HG03280 (cell line): ENCODE data around the gene SLC26A6.

Experiments
- ATAC-seq: cut with Tn5 transposase; IDR thresholded peaks from one replicate; pipeline ENCODE4 v1.9.1; 2021; ENCODE audit warnings: mild to moderate bottlenecking, moderate library complexity; ENCODE audit not compliant: unreplicated experiment

SLC26A6 gene

GRCh38 chr3:48634661-48635221 lies 520 bp downstream of the SLC26A6 start:
- ATAC-seq, result peak; percentile 9

- ATAC-seq, result no peak
Measured at GRCh38 chr3:48633743-48634142, 1.5 kb downstream of the SLC26A6 start.

- ATAC-seq, result no peak
Measured at GRCh38 chr3:48633256-48633655, 2.0 kb downstream of the SLC26A6 start.

- no peak for ATAC-seq
Measured at GRCh38 chr3:48631516-48632448, 3.5 kb downstream of the SLC26A6 start.

GRCh38 chr3:48630833-48631232 lies 4.4 kb downstream of the SLC26A6 start:
- ATAC-seq, result no peak

DNA sequence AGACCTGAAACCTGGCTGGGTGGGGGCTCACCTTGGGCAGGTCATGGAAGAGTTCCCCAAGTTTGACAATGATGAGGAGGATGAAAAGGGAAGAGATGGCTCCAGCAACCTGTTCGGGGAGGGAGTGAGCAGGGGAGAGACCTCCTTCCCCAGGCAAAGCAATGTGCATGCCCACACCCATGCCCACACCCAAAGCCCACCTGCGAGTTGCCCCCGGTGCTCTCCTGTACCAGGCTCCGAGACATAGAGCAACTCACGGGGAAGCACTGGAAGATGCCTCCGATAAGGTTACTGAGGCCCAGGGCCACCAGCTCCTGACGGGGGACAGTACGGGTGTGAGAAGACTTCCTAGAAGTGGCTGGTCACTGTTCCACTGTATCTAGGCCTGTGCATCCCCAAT lies 4.9 kb downstream of the SLC26A6 start:
- ATAC-seq, result no peak

DNA sequence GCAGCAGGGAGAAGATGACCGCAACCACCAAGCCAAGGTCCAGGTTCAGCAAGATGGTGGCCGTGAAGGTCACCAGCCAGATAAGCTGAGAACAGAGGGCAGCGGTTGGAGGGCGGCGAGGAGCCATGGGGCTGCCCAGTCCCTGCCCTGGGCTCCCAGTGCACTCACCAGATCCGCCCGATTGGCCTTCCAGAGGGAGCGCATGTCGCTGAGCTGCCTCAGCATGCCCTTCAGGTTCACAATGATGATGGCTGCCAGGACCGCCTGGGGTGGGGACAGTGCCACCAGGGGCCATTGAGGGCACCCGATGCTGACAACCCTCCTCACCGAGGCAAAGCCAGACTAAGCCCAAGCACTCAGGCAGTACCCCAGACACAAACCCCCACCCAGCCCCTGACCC lies 5.4 kb downstream of the SLC26A6 start:
- ATAC-seq, result no peak

- no peak for ATAC-seq
Measured at GRCh38 chr3:48628277-48629017, 6.8 kb downstream of the SLC26A6 start.

DNA sequence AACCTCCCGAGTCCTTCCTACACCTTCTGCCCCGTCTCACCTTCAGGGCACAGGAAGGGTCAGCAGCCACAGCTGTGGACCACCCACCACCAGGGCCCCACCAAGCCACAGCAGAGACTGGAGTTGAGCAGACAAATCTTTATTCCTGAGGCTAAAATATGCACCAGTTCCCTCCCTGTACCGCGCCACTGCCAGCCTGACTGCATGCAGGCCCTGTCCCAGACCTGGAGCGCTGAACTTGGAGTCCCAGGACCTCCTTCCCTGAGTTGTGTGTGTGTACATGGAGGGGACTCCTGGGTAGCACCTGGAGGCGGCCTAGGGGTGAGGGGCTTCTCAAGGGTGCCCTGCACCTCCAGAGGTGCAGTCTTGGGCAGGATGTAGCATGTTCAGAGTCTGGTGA lies 9.7 kb downstream of the SLC26A6 start:
- ATAC-seq, result no peak

- ATAC-seq, result no peak
Measured at GRCh38 chr3:48624767-48625166, 10.5 kb downstream of the SLC26A6 start.

GRCh38 chr3:48623851-48624547 lies 11.3 kb downstream of the SLC26A6 start:
- ATAC-seq, result no peak

DNA sequence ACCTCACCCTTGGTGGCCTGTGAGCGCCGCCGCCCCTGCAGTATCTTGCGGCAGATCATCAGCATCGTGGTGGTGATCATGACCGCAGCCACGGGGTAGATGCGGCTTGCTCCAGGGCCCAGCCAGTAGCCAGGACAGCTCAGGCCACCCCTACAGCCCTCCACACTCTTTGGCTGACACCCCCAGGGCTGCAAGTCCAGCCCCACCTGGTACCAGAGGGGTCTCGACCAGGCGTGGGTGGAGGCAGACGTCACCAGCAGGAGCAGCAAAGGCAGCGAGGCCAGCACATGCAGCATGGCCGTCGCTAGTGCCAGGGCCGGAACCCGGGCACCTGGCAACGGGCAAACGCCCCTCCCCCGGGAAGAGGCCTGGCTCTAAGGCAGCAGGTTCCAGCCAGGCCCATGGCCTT lies 13.8 kb downstream of the SLC26A6 start, which contains the start of gene TMEM89:
TSS of gene TMEM89 (minus strand) at position 309 of the 409 bp plus-strand sequence. CDS start at position 296, 13 bp downstream.
- no peak for ATAC-seq

DNA sequence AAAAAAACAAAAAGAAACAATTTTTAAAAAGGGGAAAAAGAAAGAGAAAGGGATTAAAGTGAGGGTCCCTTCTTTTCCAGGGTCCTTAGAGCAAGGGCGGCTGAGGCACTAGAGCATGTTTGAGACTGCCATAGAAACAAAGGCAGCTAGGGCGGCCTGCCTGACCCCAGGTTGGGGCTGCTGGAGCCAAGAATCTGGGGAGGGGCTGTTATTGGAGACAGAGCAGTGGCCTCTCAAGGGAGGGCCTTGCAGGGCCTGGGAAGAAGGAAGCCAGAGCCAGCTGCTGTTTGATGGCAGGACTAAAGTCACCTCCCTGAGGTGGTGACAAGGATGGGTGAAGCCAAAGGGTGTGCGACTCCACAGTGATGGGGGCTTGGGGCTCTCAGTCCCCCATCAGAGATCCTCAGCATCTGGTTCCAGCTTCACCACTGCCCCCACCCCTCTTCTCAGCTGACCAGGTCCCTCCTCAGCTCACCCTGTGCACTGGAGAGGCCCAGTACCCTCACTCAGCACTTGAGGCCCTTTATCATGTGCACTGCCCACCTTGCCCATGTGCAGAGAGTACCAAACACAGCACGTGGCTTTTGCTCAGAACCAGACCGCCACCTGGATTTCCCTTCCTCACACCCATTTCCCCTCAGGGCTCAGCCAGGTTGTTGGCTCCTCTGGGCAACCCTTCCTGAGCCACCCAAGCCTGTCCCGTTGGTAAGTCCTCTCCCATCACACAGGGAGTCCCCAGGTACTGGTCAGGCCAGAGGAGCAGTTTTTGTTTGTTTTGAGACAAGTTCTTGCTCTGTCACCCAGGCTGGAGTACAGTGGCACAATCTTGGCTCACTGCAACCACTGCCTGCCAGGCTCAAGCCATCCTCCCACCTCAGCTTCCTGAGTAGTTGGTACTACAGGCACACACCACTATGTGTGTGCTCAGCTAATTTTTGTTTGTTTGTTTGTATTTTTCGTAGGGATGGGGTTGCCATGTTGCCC lies 15.4 kb downstream of the SLC26A6 start:
- ATAC-seq, result no peak

GRCh38 chr3:48617559-48617958 lies 17.7 kb downstream of the SLC26A6 start:
- ATAC-seq, result no peak

GRCh38 chr3:48614044-48614443 lies 21.2 kb downstream of the SLC26A6 start:
- no peak for ATAC-seq

DNA sequence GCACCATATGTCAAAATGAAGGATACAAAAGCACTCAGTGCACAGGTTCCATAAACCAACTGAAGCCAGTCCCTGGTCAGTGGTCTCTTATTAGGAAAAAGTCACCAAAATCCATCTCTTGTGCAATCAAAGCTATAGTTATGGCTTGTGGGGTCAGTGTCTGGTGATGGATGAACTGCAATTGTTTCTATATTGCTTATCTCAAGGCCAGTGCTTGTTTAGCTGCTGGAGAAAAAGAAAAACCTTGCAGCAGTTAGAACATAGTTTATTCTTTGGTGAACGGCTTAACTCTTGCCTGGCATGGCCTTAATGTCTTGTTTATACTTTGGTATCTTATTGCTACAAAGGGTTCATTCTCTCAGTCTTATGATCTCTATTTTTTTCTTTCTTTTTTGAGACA lies 23.0 kb downstream of the SLC26A6 start:
- no peak for ATAC-seq

DNA sequence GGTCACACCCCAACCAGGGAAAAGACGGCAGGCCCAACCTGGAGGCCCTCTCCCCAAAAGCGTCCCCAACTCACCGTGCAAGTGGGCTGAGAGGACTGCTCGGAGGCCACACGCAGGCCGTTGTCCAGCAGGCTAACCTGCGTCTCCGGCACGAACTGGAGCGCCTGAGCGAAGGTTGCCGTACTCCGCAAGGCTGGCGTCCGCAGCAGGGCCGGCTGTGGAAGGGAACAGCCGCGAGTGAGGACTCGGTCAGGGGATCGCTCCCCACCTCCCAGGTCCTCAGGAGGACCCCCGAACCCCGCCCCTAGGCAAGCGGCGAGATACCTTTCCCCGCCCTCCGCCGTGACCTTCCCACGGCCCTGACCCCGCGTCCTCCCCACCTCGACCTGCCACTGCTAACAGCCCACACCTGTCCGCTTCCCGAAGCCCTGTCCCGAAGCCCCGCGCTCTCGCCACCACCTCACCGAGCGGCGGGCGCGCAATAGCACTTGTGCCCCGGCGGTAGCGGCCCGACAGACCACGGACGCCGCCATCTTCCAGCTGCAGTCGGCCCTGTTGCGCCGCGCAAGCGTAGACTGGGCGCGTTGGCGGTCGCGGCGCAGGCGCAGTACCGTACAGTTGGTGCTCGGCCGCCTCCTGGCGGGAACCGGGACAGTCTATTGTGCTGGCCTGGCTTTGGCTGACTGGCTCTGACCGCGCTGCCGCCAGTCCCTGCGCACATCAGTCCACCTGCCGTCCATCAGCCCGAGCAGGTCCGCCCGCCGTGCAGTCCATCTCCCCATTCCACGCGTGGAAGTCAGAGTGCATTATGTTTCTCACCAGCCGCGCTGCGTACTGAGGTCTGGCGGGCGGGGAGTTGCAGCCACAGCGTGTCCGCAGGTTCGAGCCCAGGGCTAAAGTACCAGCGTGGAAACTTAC lies 25.9 kb downstream of the SLC26A6 start, which contains the start of gene UQCRC1:
TSS of gene UQCRC1 (minus strand) at position 559 of the 918 bp plus-strand sequence. CDS start at position 533, 26 bp downstream.
- ATAC-seq, result peak; percentile 96

DNA sequence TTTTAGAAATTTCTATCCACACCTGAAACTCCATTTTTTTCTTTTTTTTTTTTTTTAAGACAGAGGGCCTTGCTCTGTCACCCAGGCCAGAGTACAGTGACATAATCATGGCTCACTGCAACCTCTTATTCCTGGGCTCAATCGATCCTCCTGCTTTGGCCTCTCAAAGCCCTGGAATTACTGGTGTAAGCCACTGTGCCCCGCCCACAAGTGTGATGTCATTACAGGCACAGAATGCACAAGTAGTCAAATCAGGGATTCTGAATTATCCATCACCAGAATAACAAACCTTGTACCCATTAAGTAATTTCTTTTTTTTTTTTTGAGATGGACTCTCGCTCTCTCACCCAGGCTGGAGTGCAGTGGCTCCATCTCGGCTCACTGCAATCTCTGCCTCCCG lies 27.7 kb downstream of the SLC26A6 start:
- no peak for ATAC-seq

DNA sequence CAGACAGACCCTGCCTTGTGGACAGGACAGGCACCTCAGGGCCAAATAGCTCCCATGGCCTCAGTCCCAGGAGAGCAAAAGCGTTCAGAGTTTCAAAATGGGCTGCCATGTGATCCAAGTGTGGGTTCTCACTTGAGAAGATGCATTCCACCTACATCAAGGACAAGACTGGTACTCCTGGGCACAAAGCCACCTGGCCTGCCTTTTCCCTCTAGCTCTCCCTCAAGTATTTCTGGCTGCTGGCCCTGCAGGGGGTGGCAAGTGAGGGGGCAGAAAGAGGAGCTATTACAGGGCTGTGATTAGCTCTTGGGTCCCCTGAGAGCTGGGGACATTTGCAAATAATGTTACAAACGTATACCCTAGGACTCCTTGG lies 33.7 kb downstream of the SLC26A6 start:
- no peak for ATAC-seq
